Head of caudate nucleus (tissue), 42 donors: ENCODE results near the gene TFF2.

Experiments used
- DNase-seq, 42 donors: peaks; one replicate each; pipeline versions ENCODE4 v3.0.0 to v3.0.0-alpha.2; 2020 to 2021; ENCODE audit warnings: mixed read lengths in 7 of 42
- intact Hi-C: fragments of 100-400 bp; cut with DNase I; formaldehyde crosslinking; loops from one replicate; pipeline ENCODE4 v1.15.0; 2022

Gene TFF2

DNA sequence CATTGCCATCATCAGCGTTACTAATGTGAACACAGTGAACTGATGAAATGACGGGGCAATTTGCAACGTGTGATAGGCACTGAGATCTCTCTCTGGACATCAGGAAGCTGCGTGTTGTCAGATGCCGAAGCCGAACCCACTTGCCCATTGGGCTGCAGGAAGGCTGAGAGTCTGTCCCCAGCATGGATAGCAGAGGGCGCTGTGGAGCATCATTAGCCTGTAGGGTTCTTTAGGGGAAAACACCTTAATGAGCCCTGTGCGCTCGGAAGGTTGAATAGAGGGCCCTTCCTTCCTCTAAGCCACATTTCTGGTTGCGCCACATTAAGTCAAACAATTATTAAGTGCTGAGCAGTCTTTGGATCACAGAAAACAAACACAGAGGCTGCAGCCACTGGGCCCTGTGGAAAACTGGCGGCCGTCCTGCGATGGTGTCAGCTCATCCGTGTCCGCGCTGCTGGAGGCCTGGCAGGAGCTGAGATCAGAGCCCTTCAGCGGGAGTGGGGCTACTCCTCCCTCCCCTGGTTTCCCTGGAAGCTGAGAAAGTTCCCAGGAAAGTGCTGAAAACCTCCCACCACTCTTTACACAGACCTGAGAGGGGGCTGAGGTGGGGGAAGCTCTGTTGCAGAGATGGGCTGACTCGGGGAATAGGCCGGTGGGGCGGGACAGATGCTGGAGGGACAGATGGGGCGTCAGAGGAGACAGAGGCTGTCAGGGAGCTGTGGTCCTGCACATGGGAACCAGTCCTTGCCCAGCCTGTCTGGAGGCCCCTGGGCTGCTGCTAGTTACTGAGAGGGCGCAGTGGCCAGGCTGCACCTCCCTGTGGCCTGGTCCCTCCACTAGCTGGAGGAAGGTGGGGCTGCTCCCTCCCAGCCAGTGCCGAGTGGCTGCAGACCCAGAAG lies 12.7 kb downstream of the TFF2 start:
- intact Hi-C loops: no loop called here
- peak; percentile 55 to 91 (median 79) for DNase-seq

DNA sequence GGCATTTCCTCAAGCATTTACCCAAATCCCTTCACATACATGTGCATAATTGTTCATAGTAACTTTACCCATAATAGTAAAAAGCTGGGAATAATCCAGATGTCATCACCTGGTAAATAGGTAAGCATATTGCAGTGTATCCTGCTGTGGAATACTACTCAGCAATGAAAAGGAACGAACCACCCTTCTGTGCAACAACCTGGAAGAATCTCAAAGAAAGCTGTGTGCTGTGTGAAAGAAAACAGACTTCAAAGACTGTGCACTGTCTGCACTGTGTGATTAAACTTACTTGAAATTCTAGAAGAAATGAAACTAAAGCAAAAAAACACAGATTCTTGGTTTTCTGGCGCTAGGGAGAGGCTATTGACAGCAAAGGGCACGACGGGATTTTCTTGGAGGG lies 13.5 kb downstream of the TFF2 start:
- intact Hi-C loops: no loop called here
- no peak for DNase-seq

DNA sequence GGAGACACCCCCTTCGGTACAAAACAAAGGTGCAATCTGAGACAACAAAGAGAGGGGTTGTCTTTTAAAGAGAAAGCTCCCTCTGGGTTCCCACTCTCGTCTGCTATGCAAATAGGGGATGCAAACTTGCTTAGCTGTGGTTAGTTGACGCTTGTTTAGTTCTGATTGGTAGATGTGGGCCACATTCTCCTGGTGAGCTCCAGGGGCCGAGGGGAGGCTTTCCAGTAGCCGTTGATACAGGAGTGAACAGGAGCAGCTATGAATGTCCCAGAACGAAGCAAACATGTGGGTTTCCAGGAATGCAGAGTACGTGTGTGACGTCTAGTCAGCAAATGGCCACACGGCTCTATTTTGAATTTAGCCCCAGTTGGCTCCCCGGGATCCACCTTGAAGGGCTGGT lies 14.7 kb downstream of the TFF2 start:
- DNase-seq: peak in 1 of 42 donors; percentile 22
- intact Hi-C loops: no loop called here

DNA sequence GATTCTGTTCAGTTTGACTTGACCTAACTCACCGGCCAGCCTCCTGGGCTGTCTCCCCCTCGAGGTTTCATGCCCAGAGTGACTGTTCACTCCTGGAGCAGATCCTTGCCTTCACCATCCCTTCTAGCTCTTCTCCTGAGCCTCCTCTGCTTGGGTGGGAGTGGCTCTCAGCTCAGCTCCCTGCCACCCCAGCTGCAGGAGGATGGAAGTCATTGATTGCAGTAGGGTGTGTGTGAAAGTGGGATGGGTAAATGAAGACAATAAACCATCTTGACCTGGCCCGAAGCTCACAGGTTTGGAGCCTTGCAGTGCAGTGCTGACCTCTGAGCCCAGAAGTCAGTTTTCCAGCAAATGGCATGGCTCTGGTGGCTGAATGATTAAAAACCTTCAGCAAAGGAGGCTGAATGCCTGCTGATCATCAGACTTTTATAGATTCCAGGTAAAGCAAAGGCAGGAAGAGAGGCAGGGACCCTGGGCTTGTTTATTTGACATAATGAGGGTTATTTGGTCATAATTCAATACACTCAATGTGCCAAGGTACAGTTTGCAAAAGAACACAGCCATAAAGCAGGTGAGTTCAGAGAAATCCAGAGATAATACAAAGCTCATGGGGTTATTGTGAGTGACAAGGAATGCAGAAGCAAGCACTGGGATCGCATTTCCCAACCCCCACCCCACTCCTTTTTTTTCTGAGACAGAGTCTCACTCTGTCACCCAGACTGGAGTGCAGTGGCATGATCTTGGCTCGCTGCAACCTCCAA lies 18.1 kb downstream of the TFF2 start:
- DNase-seq: no peak
- intact Hi-C loops: no loop called here

DNA sequence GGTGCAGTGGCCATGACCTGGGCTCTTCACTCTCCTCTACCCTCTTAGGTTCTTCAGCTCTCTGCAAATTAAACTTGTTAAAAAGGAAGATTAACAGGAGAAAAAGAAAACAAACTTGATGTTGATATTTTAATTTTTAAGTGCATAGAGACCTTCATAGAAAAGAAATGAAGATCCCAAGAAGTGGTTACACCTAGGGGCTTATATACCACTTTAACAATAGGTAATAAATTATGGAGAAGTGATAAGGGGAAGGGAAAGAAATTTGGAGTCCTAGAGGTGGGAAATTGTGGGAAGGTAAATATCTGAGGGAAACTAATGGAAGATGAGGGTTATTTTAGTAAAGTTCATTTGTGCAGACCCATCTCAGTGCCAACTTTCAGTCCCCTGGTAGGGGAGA lies 19.1 kb downstream of the TFF2 start:
- no peak for DNase-seq
- intact Hi-C loops: no loop called here

DNA sequence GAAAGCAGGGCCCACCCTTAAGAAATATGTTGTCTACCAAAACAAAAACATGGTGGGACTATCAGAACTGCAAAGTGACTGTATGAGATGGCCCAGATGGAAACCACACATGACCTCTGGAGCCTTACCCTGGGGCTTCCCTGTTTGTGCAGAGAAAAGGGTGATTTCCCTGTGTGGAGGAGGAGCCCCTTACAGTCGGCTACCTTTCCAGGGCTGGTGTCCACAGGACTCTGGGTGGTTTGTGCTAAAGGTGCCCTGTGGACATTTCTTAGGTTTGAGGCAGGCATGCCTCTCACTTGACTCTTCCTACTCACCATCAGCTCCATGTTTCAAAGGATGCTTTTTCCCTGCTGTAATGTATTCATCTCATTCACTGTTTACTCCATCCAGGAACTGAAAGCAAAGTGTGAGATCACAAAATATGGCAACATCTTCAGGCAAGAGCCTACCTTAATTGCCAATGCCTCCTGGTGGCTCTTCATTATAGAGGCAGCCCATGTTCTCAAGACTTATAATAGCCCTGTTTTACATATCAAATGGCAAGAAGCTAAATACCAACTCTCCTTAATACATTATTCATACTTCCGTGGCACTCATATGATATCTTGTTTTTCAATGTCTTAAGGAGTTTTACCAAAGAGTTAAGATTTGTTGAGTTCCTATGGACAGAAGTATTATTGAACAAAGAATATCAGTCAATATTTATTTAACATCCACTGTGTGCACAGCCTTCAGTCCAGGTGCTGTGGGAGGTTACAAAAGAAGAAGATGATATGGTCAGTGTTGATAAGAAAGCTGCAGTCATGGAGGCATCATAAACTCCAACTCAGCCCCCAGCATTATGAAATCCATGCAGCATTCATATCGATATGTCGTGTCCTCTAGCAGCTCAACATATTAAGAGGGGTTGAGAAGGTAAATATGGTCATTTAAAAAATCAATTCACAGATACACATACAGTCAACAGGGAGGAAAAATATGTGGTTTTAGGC lies 20.1 kb downstream of the TFF2 start:
- no peak for DNase-seq
- intact Hi-C loops: no loop called here

DNA sequence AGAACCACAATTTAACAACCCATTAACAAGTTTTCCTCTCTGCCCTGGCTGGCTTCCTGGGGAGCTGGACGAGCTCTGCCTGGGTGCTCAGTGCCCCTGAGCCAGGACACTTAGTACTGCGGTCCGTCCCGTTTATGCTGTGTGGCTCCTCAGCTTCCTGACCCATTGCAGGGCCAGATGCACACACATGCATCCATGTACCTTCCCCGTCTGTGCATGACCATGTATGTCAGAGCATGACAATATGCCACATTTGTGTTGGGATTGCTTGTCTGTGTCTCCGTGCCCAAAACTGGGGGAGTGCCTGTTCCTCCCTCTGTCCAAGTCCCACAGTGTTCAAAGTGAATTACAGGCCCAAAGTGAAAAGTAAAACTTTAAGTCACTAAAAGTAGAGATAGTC lies 25.9 kb downstream of the TFF2 start:
- intact Hi-C loops: no loop called here
- DNase-seq: peak in 3 of 42 donors; percentile 4 to 25 (median 9)

DNA sequence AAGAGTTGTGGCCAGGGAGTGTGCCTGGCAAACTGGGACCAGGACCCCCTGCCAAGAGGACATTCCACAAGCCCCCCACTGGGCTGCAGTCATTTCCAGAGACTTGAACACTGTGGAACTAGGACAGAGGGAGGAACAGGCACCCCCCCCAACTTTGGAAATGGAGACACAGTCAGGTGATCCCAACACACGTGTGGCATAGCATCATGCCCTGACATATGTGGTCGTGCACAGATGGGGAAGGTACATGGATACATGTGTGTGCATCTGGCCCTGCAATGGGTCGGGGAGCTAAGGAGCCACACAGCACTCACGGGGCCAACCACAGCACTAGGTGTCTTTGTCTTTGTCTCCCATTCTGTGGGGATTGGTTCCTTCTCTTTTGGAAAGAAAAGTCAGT lies 28.9 kb downstream of the TFF2 start:
- intact Hi-C loops: no loop called here
- DNase-seq: peak in 1 of 42 donors; percentile 18

DNA sequence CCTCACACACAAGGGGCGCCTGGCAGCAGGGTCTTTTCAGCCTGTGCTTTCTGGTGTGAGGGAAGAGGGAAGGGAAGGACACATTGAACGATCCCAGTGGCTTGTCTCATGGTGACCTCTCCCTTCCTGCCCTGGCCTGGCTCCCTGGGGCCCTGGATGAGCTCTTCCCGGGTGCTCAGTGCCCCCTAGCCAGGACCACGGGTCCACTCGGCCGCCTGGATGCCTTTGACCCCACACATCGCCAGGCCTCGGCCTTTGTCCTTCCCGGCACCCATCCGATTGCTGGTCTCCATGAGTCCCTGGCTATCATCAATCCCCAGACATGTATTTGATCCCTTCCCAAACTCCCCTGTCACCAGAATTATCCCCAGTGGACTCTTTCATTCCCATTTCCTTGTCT lies 29.6 kb downstream of the TFF2 start:
- intact Hi-C loops: no loop called here
- DNase-seq: peak in 2 of 42 donors; percentile 11 to 16

DNA sequence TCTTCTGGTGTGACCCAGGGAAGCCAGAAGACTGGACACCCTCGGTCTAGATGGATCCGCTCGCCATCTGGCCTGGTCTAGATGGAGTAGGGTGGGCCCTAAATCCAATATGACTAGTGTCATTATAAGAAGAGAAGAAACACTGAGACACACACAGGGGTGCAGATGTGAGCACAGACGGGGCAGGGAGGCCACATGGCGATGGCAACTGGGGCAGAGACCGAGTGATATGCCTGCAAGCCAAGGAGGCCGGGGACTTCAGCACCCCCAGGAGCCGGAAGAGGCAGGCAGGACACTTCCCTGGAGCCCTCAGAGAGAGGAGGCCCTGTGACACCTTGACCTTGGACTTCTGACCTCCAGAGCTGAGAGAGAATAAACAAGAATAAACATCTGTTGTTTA lies 30.0 kb downstream of the TFF2 start:
- intact Hi-C loops: no loop called here
- DNase-seq: peak in 3 of 42 donors; percentile 6 to 22 (median 11)

DNA sequence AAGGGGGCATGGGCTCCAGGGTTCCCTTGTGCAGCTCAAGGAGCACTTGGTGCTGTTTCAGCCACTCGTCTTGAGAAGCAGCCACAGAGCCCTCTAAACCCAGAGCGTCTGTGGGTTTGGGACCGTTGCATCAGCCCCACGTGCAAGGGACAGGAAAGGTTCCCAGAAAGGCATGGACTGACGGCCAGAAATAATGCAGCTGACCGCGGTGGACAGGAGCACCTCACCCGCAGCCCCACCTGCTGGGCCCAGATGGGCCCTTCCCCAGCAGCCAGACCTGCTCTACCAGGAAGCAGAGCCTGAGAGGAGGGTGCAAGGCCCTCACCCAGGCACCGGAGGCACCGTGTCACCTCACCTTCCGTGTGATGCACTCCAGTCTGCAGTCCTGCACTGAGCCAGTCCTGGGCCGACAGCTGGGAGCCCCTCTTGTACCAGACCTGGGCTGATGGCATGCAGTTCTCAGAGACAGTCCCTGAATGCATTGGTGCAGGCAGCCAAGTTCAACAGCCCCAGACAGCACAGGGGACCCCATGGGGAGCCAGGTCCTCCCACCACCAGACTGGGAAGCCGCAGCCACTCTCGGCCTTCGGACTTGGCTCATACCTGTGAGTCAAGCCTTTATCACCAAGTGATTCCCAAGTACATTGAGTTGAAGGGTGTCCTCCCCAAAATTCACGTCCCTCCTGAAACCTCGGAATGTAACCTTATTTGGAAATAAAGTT lies 30.8 kb downstream of the TFF2 start:
- intact Hi-C loops: no loop called here
- DNase-seq: peak in 4 of 42 donors; percentile 2 to 33 (median 17)

DNA sequence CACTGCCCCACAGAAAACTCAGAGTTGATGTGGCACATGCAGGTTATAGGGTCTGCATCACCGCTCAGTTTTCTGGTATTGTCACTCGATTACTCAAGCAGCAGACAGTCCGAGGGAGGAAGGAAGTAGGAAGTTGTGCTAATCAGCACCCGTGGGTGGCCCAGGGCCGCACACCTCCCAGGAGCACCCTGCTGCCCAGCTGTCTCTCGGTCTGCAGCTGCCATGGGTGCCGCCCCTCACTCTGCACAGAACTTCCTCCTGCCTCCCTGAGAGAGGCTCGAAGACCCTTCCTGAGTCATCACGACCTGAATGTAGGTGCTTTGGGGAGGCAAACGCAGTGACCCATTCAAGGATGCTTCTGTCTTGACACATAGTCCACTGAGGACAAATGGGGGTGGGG lies 31.4 kb downstream of the TFF2 start:
- intact Hi-C loops: no loop called here
- DNase-seq: peak in 3 of 42 donors; percentile 5 to 37 (median 25)

DNA sequence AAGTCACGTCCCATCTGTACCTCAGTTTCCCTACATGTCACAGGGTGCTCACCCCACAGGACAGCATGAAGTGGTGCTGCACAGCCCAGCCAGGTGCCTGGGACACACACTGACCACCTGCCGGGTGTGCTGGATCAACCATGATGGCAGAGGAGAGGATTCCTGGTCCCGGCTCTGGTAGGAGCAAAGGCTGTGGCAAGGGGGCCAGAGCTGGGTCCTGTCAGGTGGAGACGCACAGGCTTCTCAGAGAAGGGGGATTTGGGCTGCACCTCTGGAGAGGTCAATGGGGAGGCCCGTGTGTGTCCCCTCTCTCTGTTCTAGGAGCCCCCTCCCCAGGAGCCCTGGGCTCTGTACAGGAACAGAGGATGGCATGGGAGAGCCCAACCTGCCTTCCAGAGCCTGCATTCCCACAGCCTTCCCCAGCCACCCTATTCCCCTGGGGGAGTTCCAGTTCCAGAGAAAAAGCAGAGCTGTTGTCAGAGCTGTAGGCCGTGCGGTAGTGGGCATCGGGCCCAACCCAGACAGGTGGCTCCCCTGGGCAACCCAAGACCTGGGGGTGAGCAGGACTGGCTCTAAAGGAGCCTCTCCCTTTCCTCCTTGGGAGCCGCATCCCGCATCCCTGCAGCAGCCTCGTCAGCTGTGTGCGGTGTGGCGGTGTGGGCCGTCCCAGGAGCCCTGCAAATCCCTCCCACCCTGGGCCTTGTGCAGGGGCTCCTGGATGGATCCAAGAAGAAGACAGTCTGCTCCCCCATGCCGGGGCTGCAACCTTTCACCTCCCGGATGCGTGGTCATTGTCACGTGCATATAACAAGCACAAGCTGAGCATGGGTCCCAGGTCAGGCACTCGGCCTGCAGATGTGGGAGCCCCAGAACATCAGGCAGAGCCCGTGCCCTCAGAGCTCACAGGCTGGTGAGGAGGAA lies 32.7 kb downstream of the TFF2 start:
- DNase-seq: peak in 5 of 42 donors; percentile 3 to 35 (median 7)
- intact Hi-C loops: no loop called here

DNA sequence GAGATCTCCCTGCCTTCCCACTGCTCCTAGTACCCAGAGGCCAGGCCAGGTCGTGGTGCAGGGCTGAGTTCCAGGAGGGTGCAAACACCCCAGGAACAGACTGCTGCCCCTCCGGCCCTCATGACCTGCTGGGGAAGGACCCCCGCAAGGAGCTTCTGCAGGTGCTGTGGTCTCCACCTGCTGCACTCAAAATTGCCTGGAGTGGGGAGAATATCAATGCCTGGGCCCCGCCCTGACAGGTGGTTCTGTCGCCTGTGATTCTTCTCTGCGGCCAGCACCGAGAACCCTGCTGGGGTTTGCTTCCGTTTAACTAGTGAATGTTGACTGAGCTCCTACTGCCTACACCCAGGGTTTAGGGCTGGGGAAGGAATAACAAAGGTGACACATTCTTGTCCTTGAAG lies 33.5 kb downstream of the TFF2 start:
- intact Hi-C loops: no loop called here
- DNase-seq: peak in 2 of 42 donors; percentile 3 to 9

DNA sequence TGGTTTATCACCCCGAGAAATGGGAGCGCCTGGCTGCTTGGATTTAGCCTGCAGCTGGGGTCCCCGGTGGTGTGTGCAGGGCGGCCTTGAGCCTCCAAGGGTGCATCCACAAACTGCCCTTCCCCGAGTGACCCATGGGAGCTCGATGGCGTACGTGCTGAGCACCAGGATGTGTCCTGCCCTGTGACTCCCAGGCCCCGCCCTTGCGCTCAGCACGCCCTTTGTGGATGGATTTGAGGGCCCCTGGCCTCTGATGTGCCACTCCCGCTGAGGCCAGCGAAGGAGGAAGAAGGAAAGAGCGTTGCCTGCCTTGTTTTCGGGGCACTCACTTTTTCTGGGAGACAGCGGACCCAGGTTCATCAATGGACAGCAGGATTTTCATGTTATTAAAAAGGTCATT lies 33.9 kb downstream of the TFF2 start:
- DNase-seq: peak in 1 of 42 donors; percentile 16
- intact Hi-C loops: no loop called here

DNA sequence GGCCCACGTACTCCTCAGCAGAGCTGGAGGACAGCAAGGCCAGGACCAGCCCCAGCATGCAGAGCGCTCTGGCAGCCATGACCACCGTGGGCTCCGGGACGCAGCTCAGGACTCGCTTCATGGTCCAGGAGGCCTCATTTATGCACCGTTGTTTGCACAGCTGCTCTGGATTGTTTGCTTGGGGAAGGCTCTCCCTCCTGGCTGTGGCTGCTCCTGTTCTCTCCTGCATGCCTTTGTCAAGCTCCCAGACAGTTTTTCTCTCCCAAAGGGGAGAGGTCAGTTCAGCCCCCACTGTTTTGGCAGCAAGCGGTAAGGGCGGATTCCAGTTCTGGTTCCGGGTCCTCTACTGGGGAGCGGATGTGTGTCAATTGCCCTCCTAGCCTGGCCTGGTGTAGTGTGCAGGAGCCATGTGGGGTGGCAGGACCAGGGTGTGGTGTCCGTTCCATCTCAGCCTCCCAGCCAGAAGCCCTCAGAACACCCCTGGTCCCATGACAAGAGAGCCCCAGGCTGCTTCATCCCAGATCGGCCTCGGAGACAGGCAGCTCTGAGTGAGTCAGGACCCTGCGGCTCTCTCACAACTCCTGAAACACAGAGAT lies 35.4 kb downstream of the TFF2 start, which contains the start of gene TFF3:
TSS of gene TFF3 (minus strand) at position 114 of the 596 bp plus-strand sequence. CDS start at position 79, 35 bp downstream.
- intact Hi-C loops: no loop called here
- no peak for DNase-seq
